Caco-2 (cell line): Measurements from ENCODE around the gene MRFAP1. TPM values are rescaled to one million over a fixed set of nuclear protein-coding genes. Genes with fewer than 3 reads are reported as not detected.

ENCODE experiments used
- BruUV-seq: library from RNA; stranded (reverse); fragments of 400-500 nt; replicated peaks from 2 replicates; lab custom pipeline; 2021; lab: Mats Ljungman, UMichigan
- CTCF ChIA-PET: fragments of 300-600 bp; sonication (Branson Sonifier 250); formaldehyde crosslinking; loops from one replicate; lab custom pipeline; 2022; ENCODE audit warnings: antibody characterized with exemption; lab: Charles Lee
- POLR2A ChIA-PET: fragments of 300-600 bp; sonication (Branson Sonifier 250); formaldehyde crosslinking; loops from one replicate; lab custom pipeline; 2022; ENCODE audit warnings: antibody characterized with exemption; lab: Charles Lee
- DNase-seq, 2 experiments: peaks; one replicate each; pipeline versions ENCODE4 v3.0.0 to v3.0.0-alpha.2; 2020 to 2022
- H3K27me3 ChIP-seq: replicated peaks from 2 replicates; pipeline ENCODE4 v1.6.0; 2011; ENCODE audit warnings: low read length; ENCODE audit not compliant: control insufficient read depth, insufficient read depth
- H3K36me3 ChIP-seq: 2 replicates; pipeline ENCODE4 v1.5.1; 2011; ENCODE audit warnings: low read length; ENCODE audit not compliant: control insufficient read depth, insufficient read depth
- H3K4me1 ChIP-seq: fragments of 250-450 bp; sonication (Bioruptor Pico); 2 replicates; pipeline ENCODE4 v1.5.1; 2020; ENCODE audit warnings: mild to moderate bottlenecking
- H3K4me3 ChIP-seq: 2 replicates; pipeline ENCODE4 v1.5.1; 2011; ENCODE audit warnings: low read depth, mild to moderate bottlenecking, control low read depth, low read length
- H3K9me3 ChIP-seq: fragments of 250-450 bp; sonication (Bioruptor Pico); 2 replicates; pipeline ENCODE4 v1.5.1; 2020; ENCODE audit warnings: mild to moderate bottlenecking, moderate library complexity
- H3K27ac Mint-ChIP-seq: one replicate; pipeline ENCODE4 v1.8.0; 2022; ENCODE audit warnings: mixed read lengths; ENCODE audit not compliant: unreplicated experiment
- H3K27me3 Mint-ChIP-seq: one replicate; pipeline ENCODE4 v1.8.0; 2022; ENCODE audit warnings: mixed read lengths; ENCODE audit not compliant: insufficient read depth, unreplicated experiment
- H3K36me3 Mint-ChIP-seq: one replicate; pipeline ENCODE4 v1.8.0; 2022; ENCODE audit warnings: mild to moderate bottlenecking, mixed read lengths; ENCODE audit not compliant: insufficient read depth, unreplicated experiment
- H3K4me1 Mint-ChIP-seq: one replicate; pipeline ENCODE4 v1.8.0; 2022; ENCODE audit warnings: low read depth, mixed read lengths; ENCODE audit not compliant: unreplicated experiment
- H3K4me3 Mint-ChIP-seq: one replicate; pipeline ENCODE4 v1.8.0; 2022; ENCODE audit warnings: mild to moderate bottlenecking, moderate library complexity, mixed read lengths; ENCODE audit not compliant: unreplicated experiment
- H3K9me3 Mint-ChIP-seq: one replicate; pipeline ENCODE4 v1.8.0; 2022; ENCODE audit warnings: mixed read lengths; ENCODE audit not compliant: unreplicated experiment
- CTCF ChIP-seq, 2 experiments: fragments of 200-600 bp in 1 of 2; IDR thresholded peaks; 1 replicate in 1 of 2; 2 replicates in 1 of 2; pipeline versions ENCODE4 v1.5.1 to v1.8.0; 2011 to 2022; ENCODE audit warnings: antibody characterized with exemption in 1 of 2, control low read depth in 1 of 2, inconsistent platforms in 1 of 2, low read depth in 1 of 2, low read length in 1 of 2, mild to moderate bottlenecking in 1 of 2, moderate library complexity in 1 of 2; ENCODE audit not compliant: insufficient read depth in 1 of 2, severe bottlenecking in 1 of 2, unreplicated experiment in 1 of 2
- intact Hi-C: fragments of 100-400 bp; cut with micrococcal nuclease; formaldehyde crosslinking; loops from one replicate; pipeline ENCODE4 v1.10.0; 2022; ENCODE audit not compliant: unreplicated experiment
- total RNA-seq: library from RNA; stranded (reverse); gene quantifications from 2 replicates; pipeline ENCODE4 v1.2.3, GENCODE V29; 2022

MRFAP1 gene
- total RNA-seq, 1 experiment from 2014 or later, result 254 TPM

- POLR2A ChIA-PET, result no interaction called here
- H3K27me3 Mint-ChIP-seq, result no peaks in the 10 kb centered on the region
Observed at GRCh38 chr4:6619466-6620255, 20.8 kb upstream of the MRFAP1 start.

GRCh38 chr4:6620296-6620695, 20.2 kb upstream of the MRFAP1 start:
- no peaks in the 10 kb centered on the region for H3K27me3 ChIP-seq
- no TSS peak for BruUV-seq
- H3K27ac Mint-ChIP-seq, result no peak overlapping the region
- no peak overlapping the region for H3K4me3 ChIP-seq
- TF ChIP-seq CTCF (IDR thresholded peaks at IDR 0.05; ENCODE audit: insufficient read depth in 1 of 2, low read depth in 1 of 2, low read length in 1 of 2, severe bottlenecking in 1 of 2, unreplicated experiment in 1 of 2), result no peak
- no peaks in the 10 kb centered on the region for H3K36me3 ChIP-seq
- no peak overlapping the region for H3K4me3 Mint-ChIP-seq
- ChIA-PET CTCF (no interaction called here), POLR2A (no interaction called here)
- H3K4me1 ChIP-seq, result no peaks in the 10 kb centered on the region; the same call in 1 of the 2 replicates
- intact Hi-C loops, result loop anchor here (10.0 kb wide), 1 partner anchor 65 kb away; no protein-coding TSS in a partner anchor
- no peaks in the 10 kb centered on the region for H3K9me3 Mint-ChIP-seq
- no peak for DNase-seq
- H3K4me1 Mint-ChIP-seq, result no peaks in the 10 kb centered on the region
- no peaks in the 10 kb centered on the region for H3K27me3 Mint-ChIP-seq
- H3K36me3 Mint-ChIP-seq, result peaks cover 7% of the 10 kb centered on the region
- no peaks in the 10 kb centered on the region for H3K9me3 ChIP-seq

More at GRCh38 chr4:6619466-6620255, 20.8 kb upstream of the MRFAP1 start:
- no peaks in the 10 kb centered on the region for H3K4me1 ChIP-seq
- no peak for DNase-seq
- Mint-ChIP-seq H3K27ac (no peak overlapping the region), H3K4me1 (no peaks in the 10 kb centered on the region), H3K36me3 (peaks cover 7% of the 10 kb centered on the region), H3K4me3 (no peak overlapping the region), H3K9me3 (no peaks in the 10 kb centered on the region)
- BruUV-seq, result no TSS peak
- CTCF ChIA-PET, result no interaction called here
- H3K9me3 ChIP-seq, result no peaks in the 10 kb centered on the region
- H3K4me3 ChIP-seq, result no peak overlapping the region
- intact Hi-C loops, result loop anchor here (10.0 kb wide), 1 partner anchor 65 kb away; no protein-coding TSS in a partner anchor
- H3K27me3 ChIP-seq, result no peaks in the 10 kb centered on the region
- TF ChIP-seq CTCF (IDR thresholded peaks at IDR 0.05; ENCODE audit: insufficient read depth in 1 of 2, low read depth in 1 of 2, low read length in 1 of 2, severe bottlenecking in 1 of 2, unreplicated experiment in 1 of 2), result no peak
- no peaks in the 10 kb centered on the region for H3K36me3 ChIP-seq

- POLR2A ChIA-PET, result no interaction called here
- no peaks in the 10 kb centered on the region for H3K4me1 Mint-ChIP-seq
- CTCF ChIA-PET, result no interaction called here
- peaks cover 7% of the 10 kb centered on the region for H3K36me3 Mint-ChIP-seq
- H3K9me3 Mint-ChIP-seq, result no peaks in the 10 kb centered on the region
- Histone ChIP-seq H3K4me3 (no peak overlapping the region), H3K27me3 (no peaks in the 10 kb centered on the region), H3K36me3 (no peaks in the 10 kb centered on the region), H3K4me1 (no peaks in the 10 kb centered on the region; the same call in 1 of the 2 replicates), H3K9me3 (no peaks in the 10 kb centered on the region)
- DNase-seq, result no peak
- H3K27me3 Mint-ChIP-seq, result no peaks in the 10 kb centered on the region
- no peak overlapping the region for H3K27ac Mint-ChIP-seq
- intact Hi-C loops, result loop anchor here (10.0 kb wide), 1 partner anchor 64 kb away; no protein-coding TSS in a partner anchor
- no TSS peak for BruUV-seq
- no peak for TF ChIP-seq CTCF (IDR thresholded peaks at IDR 0.05; ENCODE audit: insufficient read depth in 1 of 2, low read depth in 1 of 2, low read length in 1 of 2, severe bottlenecking in 1 of 2, unreplicated experiment in 1 of 2)
- H3K4me3 Mint-ChIP-seq, result no peak overlapping the region
Observed at GRCh38 chr4:6620891-6621555, 19.5 kb upstream of the MRFAP1 start.
